ENCODE data around the gene CDKAL1. TPM values are rescaled to one million over a fixed set of nuclear protein-coding genes. Genes with fewer than 3 reads are reported as not detected.

CDKAL1 gene
- total RNA-seq, 1 experiment from 2014 or later: 20.6 TPM

GRCh38 chr6:21039926-21040325 is 505.7 kb downstream of the CDKAL1 start (continued):
- no peak for TF ChIP-seq PREB (CRISPR knock-in tag; IDR thresholded peaks at IDR 0.05; ENCODE audit: borderline replicate concordance)
- TF ChIP-seq ZNF281 (CRISPR knock-in tag; IDR thresholded peaks at IDR 0.05): no peak

- H3K9me3 Mint-ChIP-seq: no peaks in the 10 kb centered on the region
- no peak for ATAC-seq
Measured at GRCh38 chr6:21045135-21045700, 511.0 kb downstream of the CDKAL1 start.

GRCh38 chr6:21046276-21046675 is 512.0 kb downstream of the CDKAL1 start:
- no peaks in the 10 kb centered on the region; the same call in 1 of the 2 replicates for H3K4me1 Mint-ChIP-seq
- POLR2A ChIA-PET: no interaction called here
- ATAC-seq: no peak
- no peak for DNase-seq (ENCODE audit: low spot score)
- no peaks in the 10 kb centered on the region for H3K9me3 Mint-ChIP-seq
- TF ChIP-seq RORB (CRISPR knock-in tag; IDR thresholded peaks at IDR 0.05) (no peak), JUN (CRISPR knock-in tag; IDR thresholded peaks at IDR 0.05) (no peak), PREB (CRISPR knock-in tag; IDR thresholded peaks at IDR 0.05; ENCODE audit: borderline replicate concordance) (no peak), ATF6 (CRISPR knock-in tag; IDR thresholded peaks at IDR 0.05) (no peak), ATF3 (CRISPR knock-in tag; conservative IDR thresholded peaks at IDR 0.05) (no peak), CBFB (CRISPR knock-in tag; IDR thresholded peaks at IDR 0.05; ENCODE audit: low read depth) (no peak), SP1 (CRISPR knock-in tag; conservative IDR thresholded peaks at IDR 0.05) (no peak), SOX15 (CRISPR knock-in tag; IDR thresholded peaks at IDR 0.05) (no peak), PRDM15 (CRISPR knock-in tag; IDR thresholded peaks at IDR 0.05) (no peak), ZNF671 (CRISPR knock-in tag; IDR thresholded peaks at IDR 0.05) (no peak), NFYB (CRISPR knock-in tag; conservative IDR thresholded peaks at IDR 0.05; ENCODE audit: low read depth) (no peak), NR2C2 (CRISPR knock-in tag; IDR thresholded peaks at IDR 0.05) (no peak), ZNF512 (CRISPR knock-in tag; IDR thresholded peaks at IDR 0.05; ENCODE audit: borderline replicate concordance) (no peak)
- CTCF ChIA-PET: no interaction called here
- no peak overlapping the region for H3K27ac Mint-ChIP-seq
- no peaks in the 10 kb centered on the region for H3K36me3 Mint-ChIP-seq
- H3K4me3 Mint-ChIP-seq: no peak overlapping the region
- no peaks in the 10 kb centered on the region for H3K27me3 Mint-ChIP-seq (ENCODE audit: low read depth)

More at GRCh38 chr6:21045135-21045700, 511.0 kb downstream of the CDKAL1 start:
- Mint-ChIP-seq H3K4me1 (no peaks in the 10 kb centered on the region; the same call in 1 of the 2 replicates), H3K27ac (no peak overlapping the region; the same call in 1 of the 2 replicates), H3K27me3 (ENCODE audit: low read depth) (no peaks in the 10 kb centered on the region), H3K4me3 (no peak overlapping the region), H3K36me3 (no peaks in the 10 kb centered on the region)
- no peak for TF ChIP-seq JAZF1 (CRISPR knock-in tag; IDR thresholded peaks at IDR 0.05)
- no peak for TF ChIP-seq ATF2 (CRISPR knock-in tag; IDR thresholded peaks at IDR 0.05; ENCODE audit: borderline replicate concordance, low read depth)
- peak; percentile 93 for TF ChIP-seq GABPB1 (CRISPR knock-in tag; IDR thresholded peaks at IDR 0.05)
- POLR2A ChIA-PET: no interaction called here
- CTCF ChIA-PET: no interaction called here
- no peak for DNase-seq (ENCODE audit: low spot score)
